ENCODE measurements around the gene KCNH4. TPM values are rescaled to one million over a fixed set of nuclear protein-coding genes. Genes with fewer than 3 reads are reported as not detected.

KCNH4 gene
- total RNA-seq, 1 experiment from 2014 or later, result not detected

GRCh38 chr17:42159796-42160530 lies 21.0 kb downstream of the KCNH4 start:
- ATAC-seq, result no peak
- TF ChIP-seq YY1 (IDR thresholded peaks at IDR 0.05; ENCODE audit: extremely low read depth, insufficient replicate concordance, low read depth, low read length), result no peak
- no peak for TF ChIP-seq CBX3 (IDR thresholded peaks at IDR 0.05; ENCODE audit: low read depth)
- TF ChIP-seq JUND (IDR thresholded peaks at IDR 0.05), result no peak
- TF ChIP-seq ZNF274 (IDR thresholded peaks at IDR 0.05; ENCODE audit: low read depth, low read length), result no peak
- TF ChIP-seq FOSL1 (IDR thresholded peaks at IDR 0.05; ENCODE audit: low read depth), result no peak
- TF ChIP-seq REST (IDR thresholded peaks at IDR 0.05; ENCODE audit: low read depth), result no peak
- TF ChIP-seq, protein P1, sequence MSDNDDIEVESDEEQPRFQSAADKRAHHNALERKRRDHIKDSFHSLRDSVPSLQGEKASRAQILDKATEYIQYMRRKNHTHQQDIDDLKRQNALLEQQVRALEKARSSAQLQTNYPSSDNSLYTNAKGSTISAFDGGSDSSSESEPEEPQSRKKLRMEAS (IDR thresholded peaks at IDR 0.05), result no peak
- TF ChIP-seq SIN3A (IDR thresholded peaks at IDR 0.05; ENCODE audit: low read depth), result no peak
- no peak for TF ChIP-seq POLR2AphosphoS5 (IDR thresholded peaks at IDR 0.05; ENCODE audit: low read depth, low read length)
- TF ChIP-seq, protein P2, sequence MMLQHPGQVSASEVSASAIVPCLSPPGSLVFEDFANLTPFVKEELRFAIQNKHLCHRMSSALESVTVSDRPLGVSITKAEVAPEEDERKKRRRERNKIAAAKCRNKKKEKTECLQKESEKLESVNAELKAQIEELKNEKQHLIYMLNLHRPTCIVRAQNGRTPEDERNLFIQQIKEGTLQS (IDR thresholded peaks at IDR 0.05), result no peak
- no peak for TF ChIP-seq SP1 (IDR thresholded peaks at IDR 0.05; ENCODE audit: low read depth)
- no peak for TF ChIP-seq CTCF (IDR thresholded peaks at IDR 0.05 in 2 of 3, conservative IDR thresholded peaks at IDR 0.05 in 1 of 3; ENCODE audit: borderline replicate concordance in 1 of 3, insufficient read depth in 1 of 3, low read depth in 2 of 3, low read length in 2 of 3)
- TF ChIP-seq TCF7L2 (IDR thresholded peaks at IDR 0.05; ENCODE audit: borderline replicate concordance, extremely low read depth, insufficient read depth, insufficient read length), result no peak
- no peak for TF ChIP-seq ELF1 (IDR thresholded peaks at IDR 0.05; ENCODE audit: borderline replicate concordance, low read depth)
- TF ChIP-seq POLR2A (IDR thresholded peaks at IDR 0.05; ENCODE audit: borderline replicate concordance, extremely low read depth, insufficient read depth, insufficient read length), result no peak
- no peak for TF ChIP-seq ZBTB33 (IDR thresholded peaks at IDR 0.05; ENCODE audit: extremely low read depth, insufficient replicate concordance, low read length)
- no peak for TF ChIP-seq RAD21 (IDR thresholded peaks at IDR 0.05; ENCODE audit: low read depth)
- no peak overlapping the region for H2AFZ ChIP-seq (ENCODE audit: low read depth, low read length, poor library complexity, severe bottlenecking)
- H3K9me3 ChIP-seq (ENCODE audit: control insufficient read depth in 1 of 2, insufficient read depth in 1 of 2, low read depth in 1 of 2, low read length in 2 of 2), result no peaks in the 10 kb centered on the region
- H4K20me1 ChIP-seq (ENCODE audit: insufficient read depth), result no peaks in the 10 kb centered on the region
- no TSS peak for BruUV-seq (replicated peaks)
- intact Hi-C loops (cut with micrococcal nuclease), result no loop called here
- H3K9ac ChIP-seq (ENCODE audit: low read length), result no peak overlapping the region
- H3K4me3 ChIP-seq (replicated peaks in 1 of 2; ENCODE audit: low read depth in 1 of 2, low read length in 2 of 2), result no peak overlapping the region
- no peak for DNase-seq (ENCODE audit: low read depth, low spot score)
- ChIA-PET CTCF (interaction anchor here (1.0 kb wide), 1 partner anchor 22 kb away, joined by 3 read pairs; no protein-coding TSS in a partner anchor), POLR2A (no interaction called here), RAD21 (ENCODE audit: low non-redundant PET in 1 of 2, low total read pairs in 2 of 2, uncharacterized antibody in 2 of 2, unreplicated experiment in 2 of 2) (no interaction called here)
- H3K27ac ChIP-seq (ENCODE audit: low read depth, low read length), result no peak overlapping the region
- H3K36me3 ChIP-seq (ENCODE audit: control insufficient read depth in 1 of 2, insufficient read depth in 2 of 2, low read length in 2 of 2), result no peaks in the 10 kb centered on the region
- no peaks in the 10 kb centered on the region for H3K79me2 ChIP-seq (ENCODE audit: insufficient read depth, low read length)
- H3K4me2 ChIP-seq (ENCODE audit: low read length), result no peak overlapping the region
- H3K4me1 ChIP-seq (ENCODE audit: control insufficient read depth in 1 of 2, insufficient read depth in 2 of 2, low read length in 2 of 2), result peaks cover 0 to 6% of the 10 kb centered on the region in 2 experiments; a peak in 1 of 4 replicates
- H3K9me2 ChIP-seq (ENCODE audit: insufficient read depth), result no peaks in the 10 kb centered on the region
- H3K27me3 ChIP-seq (ENCODE audit: insufficient read depth, low read length), result no peaks in the 10 kb centered on the region

All from HCT116 (cell line).